ENCODE results near the gene NPLOC4. TPM values are rescaled to one million over a fixed set of nuclear protein-coding genes. Genes with fewer than 3 reads are reported as not detected.
"Not testable (repeated sequence)": the region's sequence is repeated elsewhere in the genome, so short reads cannot be mapped to it uniquely, and the experiment has no call there.

The NPLOC4 gene
- total RNA-seq, 2 experiments from 2014 or later = 84.6 to 89.0 TPM

GRCh38 chr17:81534157-81535006 is 102.5 kb downstream of the NPLOC4 start:
- ChIA-PET CTCF (no interaction called here), POLR2A (interaction anchor here (0.6 to 0.9 kb wide), 3 partner anchors 10 to 60 kb away, joined by 3 read pairs; no protein-coding TSS in a partner anchor)
- H3K27ac Mint-ChIP-seq = no peak overlapping the region
- H3K9me3 Mint-ChIP-seq = no peaks in the 10 kb centered on the region
- peaks cover 10% of the 10 kb centered on the region for H3K27me3 Mint-ChIP-seq
- DNase-seq = no peak
- no peaks in the 10 kb centered on the region for H3K36me3 Mint-ChIP-seq (ENCODE audit: low read depth)
- H3K4me1 Mint-ChIP-seq = no peaks in the 10 kb centered on the region
- no peak overlapping the region for H3K4me3 Mint-ChIP-seq

GRCh38 chr17:81533339-81534141 is 103.4 kb downstream of the NPLOC4 start:
- H3K4me3 Mint-ChIP-seq = no peak overlapping the region
- H3K9me3 Mint-ChIP-seq = no peaks in the 10 kb centered on the region
- H3K27ac Mint-ChIP-seq = no peak overlapping the region
- peaks cover 10% of the 10 kb centered on the region for H3K27me3 Mint-ChIP-seq
- H3K36me3 Mint-ChIP-seq (ENCODE audit: low read depth) = no peaks in the 10 kb centered on the region
- DNase-seq = no peak
- CTCF ChIA-PET = no interaction called here
- no peaks in the 10 kb centered on the region for H3K4me1 Mint-ChIP-seq
- POLR2A ChIA-PET = interaction anchor here (0.6 to 0.9 kb wide), 4 partner anchors 10 to 61 kb away, joined by 3 read pairs; no protein-coding TSS in a partner anchor

- DNase-seq = no peak
- ChIA-PET CTCF (no interaction called here), POLR2A (interaction anchor here (0.9 kb wide), 1 partner anchor 9 kb away, joined by 3 read pairs; no protein-coding TSS in a partner anchor)
- Mint-ChIP-seq H3K27ac (no peak overlapping the region), H3K4me1 (no peaks in the 10 kb centered on the region), H3K4me3 (no peak overlapping the region), H3K36me3 (ENCODE audit: low read depth) (no peaks in the 10 kb centered on the region), H3K27me3 (peaks cover 10% of the 10 kb centered on the region), H3K9me3 (no peaks in the 10 kb centered on the region)
Measured at GRCh38 chr17:81532490-81533287, 104.2 kb downstream of the NPLOC4 start.

- DNase-seq; H3K4me3 Mint-ChIP-seq; H3K36me3 Mint-ChIP-seq (ENCODE audit: low read depth); H3K27ac Mint-ChIP-seq; POLR2A ChIA-PET; H3K9me3 Mint-ChIP-seq; H3K4me1 Mint-ChIP-seq; CTCF ChIA-PET: not testable (repeated sequence)
- H3K27me3 Mint-ChIP-seq = peaks cover 10% of the 10 kb centered on the region
Measured at GRCh38 chr17:81531998-81532404, 104.9 kb downstream of the NPLOC4 start.

- H3K27me3 Mint-ChIP-seq; H3K36me3 Mint-ChIP-seq (ENCODE audit: low read depth); H3K27ac Mint-ChIP-seq; H3K9me3 Mint-ChIP-seq; DNase-seq; H3K4me3 Mint-ChIP-seq; H3K4me1 Mint-ChIP-seq; CTCF ChIA-PET: not testable (repeated sequence)
- POLR2A ChIA-PET = interaction anchor here (1.1 to 1.3 kb wide), 2 partner anchors 12 to 21 kb away, joined by 3 to 4 read pairs; partner anchors contain the start of gene FAAP100
Measured at GRCh38 chr17:81531013-81531412, 105.9 kb downstream of the NPLOC4 start.

- H3K9me3 Mint-ChIP-seq = no peaks in the 10 kb centered on the region
- CTCF ChIA-PET = no interaction called here
- no peak overlapping the region for H3K4me3 Mint-ChIP-seq
- H3K4me1 Mint-ChIP-seq = no peaks in the 10 kb centered on the region
- H3K36me3 Mint-ChIP-seq (ENCODE audit: low read depth) = no peaks in the 10 kb centered on the region
- no peak for DNase-seq
- H3K27ac Mint-ChIP-seq = no peak overlapping the region
- POLR2A ChIA-PET = interaction anchor here (0.6 to 1.1 kb wide), 2 partner anchors 9 to 1134 kb away, joined by 4 read pairs; no protein-coding TSS in a partner anchor
- peaks cover 1% of the 10 kb centered on the region for H3K27me3 Mint-ChIP-seq
Measured at GRCh38 chr17:81529437-81529803, 107.5 kb downstream of the NPLOC4 start.

- no peaks in the 10 kb centered on the region for H3K27me3 Mint-ChIP-seq
- no peak overlapping the region for H3K4me3 Mint-ChIP-seq
- ChIA-PET POLR2A (no interaction called here), CTCF (no interaction called here)
- H3K27ac Mint-ChIP-seq = no peak overlapping the region
- no peak for DNase-seq
- no peaks in the 10 kb centered on the region for H3K9me3 Mint-ChIP-seq
- H3K4me1 Mint-ChIP-seq = no peaks in the 10 kb centered on the region
- H3K36me3 Mint-ChIP-seq (ENCODE audit: low read depth) = no peaks in the 10 kb centered on the region
Measured at GRCh38 chr17:81528651-81529436, 108.1 kb downstream of the NPLOC4 start.

GRCh38 chr17:81528384-81528650 is 108.6 kb downstream of the NPLOC4 start:
- no peak for DNase-seq
- Mint-ChIP-seq H3K4me3 (no peak overlapping the region), H3K4me1 (no peaks in the 10 kb centered on the region), H3K36me3 (ENCODE audit: low read depth) (no peaks in the 10 kb centered on the region), H3K9me3 (no peaks in the 10 kb centered on the region), H3K27me3 (no peaks in the 10 kb centered on the region), H3K27ac (no peak overlapping the region)
- CTCF ChIA-PET = no interaction called here
- POLR2A ChIA-PET = no interaction called here

GRCh38 chr17:81527591-81528383 is 109.1 kb downstream of the NPLOC4 start, which contains the start of gene FSCN2:
FSCN2 (plus strand) TSS chr17:81528377; CDS start chr17:81528532, 155 bp downstream.
- H3K36me3 Mint-ChIP-seq (ENCODE audit: low read depth) = no peaks in the 10 kb centered on the region
- no peaks in the 10 kb centered on the region for H3K27me3 Mint-ChIP-seq
- ChIA-PET CTCF (no interaction called here), POLR2A (interaction anchor here (1.0 kb wide), 1 partner anchor 11 kb away, joined by 3 read pairs; no protein-coding TSS in a partner anchor)
- no peak within 1 kb of the TSS for H3K4me3 Mint-ChIP-seq
- H3K9me3 Mint-ChIP-seq = no peaks in the 10 kb centered on the region
- no peak within 1 kb of the TSS for H3K27ac Mint-ChIP-seq
- H3K4me1 Mint-ChIP-seq = no peaks in the 10 kb centered on the region
- DNase-seq = no peak

GRCh38 chr17:81526662-81527571 is 110.0 kb downstream of the NPLOC4 start:
- ChIA-PET CTCF (no interaction called here), POLR2A (interaction anchor here (1.0 kb wide), 1 partner anchor 12 kb away, joined by 3 read pairs; no protein-coding TSS in a partner anchor)
- no peak for DNase-seq
- H3K9me3 Mint-ChIP-seq = no peaks in the 10 kb centered on the region
- H3K36me3 Mint-ChIP-seq (ENCODE audit: low read depth) = no peaks in the 10 kb centered on the region
- H3K27ac Mint-ChIP-seq = no peak overlapping the region
- H3K27me3 Mint-ChIP-seq = peaks cover under 1% of the 10 kb centered on the region
- no peak overlapping the region for H3K4me3 Mint-ChIP-seq
- no peaks in the 10 kb centered on the region for H3K4me1 Mint-ChIP-seq

- H3K4me3 Mint-ChIP-seq = no peak overlapping the region
- H3K27me3 Mint-ChIP-seq = peaks cover 11% of the 10 kb centered on the region
- ChIA-PET CTCF (no interaction called here), POLR2A (no interaction called here)
- no peaks in the 10 kb centered on the region for H3K36me3 Mint-ChIP-seq (ENCODE audit: low read depth)
- peaks cover 7% of the 10 kb centered on the region for H3K4me1 Mint-ChIP-seq
- no peak overlapping the region for H3K27ac Mint-ChIP-seq
- no peak for DNase-seq
- no peaks in the 10 kb centered on the region for H3K9me3 Mint-ChIP-seq
Measured at GRCh38 chr17:81524865-81525159, 112.1 kb downstream of the NPLOC4 start.
